Loucy (cell line): ENCODE data around the gene MAP7D3.

Experiments used
- H2AFZ ChIP-seq: fragments of 200-600 bp; sonication (generic); 2 replicates; pipeline ENCODE4 v1.6.0; 2016; ENCODE audit warnings: antibody characterized with exemption, mild to moderate bottlenecking, low read length, moderate library complexity
- H3F3A ChIP-seq: fragments of 200-600 bp; 2 replicates; pipeline ENCODE4 v1.6.0; 2016; ENCODE audit warnings: antibody characterized with exemption, low read depth, mild to moderate bottlenecking
- H3K27me3 ChIP-seq: fragments of 200-600 bp; sonication (generic); 2 replicates; pipeline ENCODE4 v1.6.1; 2014; ENCODE audit warnings: low read length, mild to moderate bottlenecking; ENCODE audit not compliant: insufficient read depth, poor library complexity, severe bottlenecking
- H3K36me3 ChIP-seq: fragments of 200-600 bp; sonication (generic); 2 replicates; pipeline ENCODE4 v1.6.1; 2016; ENCODE audit warnings: low read length; ENCODE audit not compliant: insufficient read depth
- H3K4me1 ChIP-seq: fragments of 200-600 bp; sonication (generic); 2 replicates; pipeline ENCODE4 v1.5.1; 2014; ENCODE audit warnings: low read length, mild to moderate bottlenecking; ENCODE audit not compliant: insufficient read depth, poor library complexity, severe bottlenecking
- H3K4me2 ChIP-seq: fragments of 200-600 bp; sonication (generic); 2 replicates; pipeline ENCODE4 v1.6.0; 2014; ENCODE audit warnings: antibody characterized with exemption, low read length, low read depth, mild to moderate bottlenecking; ENCODE audit not compliant: poor library complexity, severe bottlenecking
- H3K4me3 ChIP-seq: fragments of 200-600 bp; sonication (generic); 2 replicates; pipeline ENCODE4 v1.5.1; 2014; ENCODE audit warnings: low read length, mild to moderate bottlenecking, mixed read lengths; ENCODE audit not compliant: poor library complexity, severe bottlenecking
- H3K79me2 ChIP-seq: fragments of 200-600 bp; sonication (generic); 2 replicates; pipeline ENCODE4 v1.6.1; 2014; ENCODE audit warnings: low read length; ENCODE audit not compliant: insufficient read depth
- H3K9ac ChIP-seq: fragments of 200-600 bp; sonication (generic); 2 replicates; pipeline ENCODE4 v1.6.0; 2014; ENCODE audit warnings: mild to moderate bottlenecking, low read depth, low read length, moderate library complexity; ENCODE audit not compliant: poor library complexity, severe bottlenecking
- H3K9me2 ChIP-seq: fragments of 200-600 bp; sonication (generic); replicated peaks from 2 replicates; pipeline ENCODE4 v1.6.1; 2016; ENCODE audit warnings: low read depth, low read length, mixed read lengths
- H3K9me3 ChIP-seq: fragments of 200-600 bp; sonication (generic); 2 replicates; pipeline ENCODE4 v1.6.1; 2014; ENCODE audit warnings: mild to moderate bottlenecking, antibody characterized with exemption, low read length, low read depth; ENCODE audit not compliant: insufficient read depth
- H4K20me1 ChIP-seq: fragments of 200-600 bp; sonication (generic); 2 replicates; pipeline ENCODE4 v1.6.0; 2014; ENCODE audit warnings: antibody characterized with exemption, low read length, mild to moderate bottlenecking; ENCODE audit not compliant: insufficient read depth, poor library complexity, severe bottlenecking
- EZH2phosphoT487 ChIP-seq: fragments of 200-600 bp; IDR thresholded peaks from 2 replicates; pipeline ENCODE4 v1.6.1; 2018; ENCODE audit warnings: antibody characterized with exemption, mild to moderate bottlenecking, moderate library complexity, borderline replicate concordance
- TF ChIP-seq, protein P1 (sequence below): fragments of 200-600 bp; sonication (generic); conservative IDR thresholded peaks from 2 replicates; pipeline ENCODE4 v1.5.1; 2014; ENCODE audit warnings: mild to moderate bottlenecking, antibody characterized with exemption, low read length

MAP7D3 gene

DNA sequence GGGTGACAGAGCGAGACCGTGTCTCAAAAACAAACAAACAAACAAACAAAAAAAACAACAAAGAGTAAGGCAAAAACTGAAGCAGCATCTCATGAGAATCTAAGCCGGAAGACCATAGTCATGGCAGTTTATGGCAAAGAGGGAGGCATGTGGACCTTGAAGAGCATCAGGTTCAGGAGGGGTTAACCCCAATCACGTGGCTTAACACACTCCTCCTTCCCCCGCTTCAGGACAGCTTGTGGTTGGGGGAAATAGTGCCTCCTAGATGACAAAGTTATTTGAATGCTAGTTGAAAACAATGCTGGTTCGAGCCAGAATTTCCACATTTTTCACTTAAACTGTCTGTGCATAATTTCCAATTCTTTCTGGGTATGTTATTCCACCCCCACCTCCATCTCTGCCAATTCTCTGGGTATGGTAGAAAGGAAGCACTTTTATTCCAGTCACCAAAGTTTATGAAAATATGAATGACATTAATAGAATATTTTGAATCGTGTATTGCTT lies 11.7 kb upstream of the MAP7D3 start:
- Histone ChIP-seq H3K4me1 (peaks cover 22% of the 10 kb centered on the region), H2AFZ (no peak overlapping the region), H4K20me1 (no peaks in the 10 kb centered on the region), H3K36me3 (no peaks in the 10 kb centered on the region), H3K9me2 (no peaks in the 10 kb centered on the region), H3K9me3 (no peaks in the 10 kb centered on the region), H3K4me3 (no peak overlapping the region), H3K4me2 (no peak overlapping the region), H3K27me3 (no peaks in the 10 kb centered on the region), H3F3A (no peaks in the 10 kb centered on the region), H3K79me2 (no peaks in the 10 kb centered on the region), H3K9ac (no peak overlapping the region)
- TF ChIP-seq, protein P1, sequence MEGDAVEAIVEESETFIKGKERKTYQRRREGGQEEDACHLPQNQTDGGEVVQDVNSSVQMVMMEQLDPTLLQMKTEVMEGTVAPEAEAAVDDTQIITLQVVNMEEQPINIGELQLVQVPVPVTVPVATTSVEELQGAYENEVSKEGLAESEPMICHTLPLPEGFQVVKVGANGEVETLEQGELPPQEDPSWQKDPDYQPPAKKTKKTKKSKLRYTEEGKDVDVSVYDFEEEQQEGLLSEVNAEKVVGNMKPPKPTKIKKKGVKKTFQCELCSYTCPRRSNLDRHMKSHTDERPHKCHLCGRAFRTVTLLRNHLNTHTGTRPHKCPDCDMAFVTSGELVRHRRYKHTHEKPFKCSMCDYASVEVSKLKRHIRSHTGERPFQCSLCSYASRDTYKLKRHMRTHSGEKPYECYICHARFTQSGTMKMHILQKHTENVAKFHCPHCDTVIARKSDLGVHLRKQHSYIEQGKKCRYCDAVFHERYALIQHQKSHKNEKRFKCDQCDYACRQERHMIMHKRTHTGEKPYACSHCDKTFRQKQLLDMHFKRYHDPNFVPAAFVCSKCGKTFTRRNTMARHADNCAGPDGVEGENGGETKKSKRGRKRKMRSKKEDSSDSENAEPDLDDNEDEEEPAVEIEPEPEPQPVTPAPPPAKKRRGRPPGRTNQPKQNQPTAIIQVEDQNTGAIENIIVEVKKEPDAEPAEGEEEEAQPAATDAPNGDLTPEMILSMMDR = no peak
- TF ChIP-seq EZH2phosphoT487 = no peak

DNA sequence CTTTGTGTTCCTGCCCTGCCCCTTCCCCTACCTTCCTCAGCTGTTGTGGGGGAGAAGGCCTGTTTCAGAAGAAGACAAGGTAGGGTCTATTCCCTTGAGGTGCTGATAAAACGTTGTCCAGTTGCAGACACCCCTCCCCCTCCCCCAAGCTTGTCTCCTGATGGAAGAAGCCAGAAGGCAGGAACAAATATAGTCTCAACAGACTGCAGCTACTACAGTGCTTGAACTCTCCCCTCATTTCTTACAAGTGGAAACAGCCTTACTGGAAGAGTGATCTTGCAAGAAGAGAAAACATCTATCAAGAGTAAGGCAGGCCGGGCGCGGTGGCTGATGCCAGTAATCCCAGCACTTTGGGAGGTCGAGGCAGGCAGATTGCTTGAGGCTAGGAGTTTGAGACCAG lies 11.0 kb upstream of the MAP7D3 start:
- H3K9me3 ChIP-seq = no peaks in the 10 kb centered on the region
- H3K79me2 ChIP-seq = no peaks in the 10 kb centered on the region
- no peaks in the 10 kb centered on the region for H3K9me2 ChIP-seq
- H3K36me3 ChIP-seq = no peaks in the 10 kb centered on the region
- no peak overlapping the region for H2AFZ ChIP-seq
- no peaks in the 10 kb centered on the region for H3F3A ChIP-seq
- H3K27me3 ChIP-seq = no peaks in the 10 kb centered on the region
- no peak for TF ChIP-seq EZH2phosphoT487
- TF ChIP-seq, protein P1 = no peak
- H3K9ac ChIP-seq = no peak overlapping the region
- H4K20me1 ChIP-seq = no peaks in the 10 kb centered on the region
- H3K4me1 ChIP-seq = peaks cover 22% of the 10 kb centered on the region
- no peak overlapping the region for H3K4me2 ChIP-seq
- H3K4me3 ChIP-seq = no peak overlapping the region

DNA sequence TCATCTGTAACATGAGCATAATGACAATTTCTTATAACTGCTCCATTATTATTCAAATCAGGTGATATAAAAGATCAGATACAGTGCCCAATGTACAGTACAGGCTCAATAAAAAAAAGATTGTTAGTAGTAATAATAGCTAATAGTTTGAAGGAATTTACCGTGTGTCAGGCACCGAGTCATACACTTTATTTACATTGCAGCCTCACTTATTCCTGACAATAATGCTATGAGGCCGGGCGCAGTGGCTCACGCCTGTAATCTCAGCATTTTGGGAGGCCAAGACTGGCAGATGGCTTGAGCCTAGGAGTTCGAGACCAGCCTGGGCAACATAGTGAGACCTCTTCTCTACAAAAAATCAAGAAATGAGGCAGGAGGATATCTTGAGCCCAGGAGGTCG lies 10.1 kb upstream of the MAP7D3 start:
- H3K79me2 ChIP-seq = no peaks in the 10 kb centered on the region
- H3K4me2 ChIP-seq = no peak overlapping the region
- no peaks in the 10 kb centered on the region for H4K20me1 ChIP-seq
- no peaks in the 10 kb centered on the region for H3K9me3 ChIP-seq
- no peaks in the 10 kb centered on the region for H3K9me2 ChIP-seq
- H3K36me3 ChIP-seq = no peaks in the 10 kb centered on the region
- TF ChIP-seq, protein P1 = no peak
- no peak for TF ChIP-seq EZH2phosphoT487
- peaks cover 26% of the 10 kb centered on the region for H3K4me1 ChIP-seq
- H3K4me3 ChIP-seq = no peak overlapping the region
- no peaks in the 10 kb centered on the region for H3F3A ChIP-seq
- H3K9ac ChIP-seq = no peak overlapping the region
- no peaks in the 10 kb centered on the region for H3K27me3 ChIP-seq
- H2AFZ ChIP-seq = no peak overlapping the region
